K562 (cell line): Measurements from ENCODE around the gene RNU6-8. TPM values are rescaled to one million over a fixed set of nuclear protein-coding genes. Genes with fewer than 3 reads are reported as not detected.

Experiments
- ATAC-seq: fragments of 200-7000 bp; cut with Tn5 transposase; 3 replicates; pipeline ENCODE4 v1.9.1; 2020; ENCODE audit warnings: moderate library complexity
- BruUV-seq: library from RNA; stranded (reverse); fragments of 400-500 nt; replicated peaks from 2 replicates; lab custom pipeline; 2021; lab: Mats Ljungman, UMichigan
- CTCF ChIA-PET: fragments of 300-600 bp; formaldehyde crosslinking; extraction: SDS; loops from one replicate; lab custom pipeline; 2021; ENCODE audit warnings: low intra/inter-chr PET ratio; lab: Yijun Ruan, JAX
- POLR2A ChIA-PET: fragments of 300-600, 350-650 bp; sonication (Branson Sonifier 250); formaldehyde crosslinking; extraction: SDS; loops from one replicate; lab custom pipeline; 2021; ENCODE audit warnings: antibody characterized with exemption, inconsistent platforms; lab: Yijun Ruan, JAX
- DNase-seq, 4 experiments: peaks; one replicate each; pipeline versions ENCODE4 v3.0.0 to v3.0.0-alpha.2; 2011 to 2018; ENCODE audit warnings: low spot score in 3 of 4, mixed read lengths in 3 of 4; ENCODE audit errors: extremely low read depth in 1 of 4
- FAIRE-seq: peaks from 2 replicates; lab custom pipeline; 2011; peaks lifted over from hg19 to GRCh38; lab: Jason Lieb, UNC
- H2AFZ ChIP-seq: 2 replicates; pipeline ENCODE4 v1.6.0; 2011; ENCODE audit warnings: low read depth, low read length, control low read depth, inconsistent platforms
- H3K27ac ChIP-seq: fragments of 200-600 bp; 3 replicates; pipeline ENCODE4 v1.8.0; 2011; ENCODE audit warnings: low read depth, mild to moderate bottlenecking, control low read depth, inconsistent platforms, low read length, moderate library complexity, mixed read lengths; ENCODE audit errors: extremely low read depth
- H3K27me3 ChIP-seq, 2 experiments: fragments of 300-600 bp in 1 of 2; 2 replicates in 1 of 2; 3 replicates in 1 of 2; pipeline versions ENCODE4 v1.6.0 to v1.8.0; 2011; ENCODE audit warnings: inconsistent platforms in 2 of 2, low read length in 2 of 2, mild to moderate bottlenecking in 1 of 2, mixed read lengths in 1 of 2, moderate library complexity in 1 of 2; ENCODE audit not compliant: control insufficient read depth in 2 of 2, insufficient read depth in 2 of 2
- H3K36me3 ChIP-seq: fragments of 300-600 bp; 3 replicates; pipeline ENCODE4 v1.8.0; 2011; ENCODE audit warnings: mild to moderate bottlenecking, low read length, inconsistent platforms; ENCODE audit not compliant: control insufficient read depth, insufficient read depth
- H3K4me1 ChIP-seq, 2 experiments: fragments of 200-600 bp in 1 of 2; replicated peaks in 1 of 2; 2 replicates in 1 of 2; 3 replicates in 1 of 2; pipeline versions ENCODE4 v1.5.1 to v1.8.0; 2011; ENCODE audit warnings: inconsistent platforms in 2 of 2, low read length in 2 of 2, mild to moderate bottlenecking in 1 of 2, mixed read lengths in 1 of 2, moderate library complexity in 1 of 2; ENCODE audit not compliant: control insufficient read depth in 2 of 2, insufficient read depth in 2 of 2
- H3K4me2 ChIP-seq: 2 replicates; pipeline ENCODE4 v1.6.1; 2011; ENCODE audit warnings: low read length, control low read depth, inconsistent platforms, mixed read lengths; ENCODE audit not compliant: insufficient read depth
- H3K4me3 ChIP-seq: fragments of 200-600 bp; sonication (generic), shearing (Covaris generic); 2 replicates; pipeline ENCODE4 v1.5.1; 2016; ENCODE audit warnings: control low read depth, inconsistent platforms
- H3K79me2 ChIP-seq: fragments of 200-600 bp; 3 replicates; pipeline ENCODE4 v1.8.0; 2011; ENCODE audit warnings: low read length, inconsistent platforms; ENCODE audit not compliant: control insufficient read depth, insufficient read depth
- H3K9ac ChIP-seq, 2 experiments: 2 replicates each; pipeline versions ENCODE4 v1.6.0 to v1.6.1; 2011; ENCODE audit warnings: low read depth in 2 of 2, low read length in 2 of 2, control low read depth in 1 of 2, inconsistent platforms in 1 of 2, mild to moderate bottlenecking in 1 of 2, mixed read lengths in 1 of 2; ENCODE audit not compliant: insufficient read depth in 1 of 2
- H3K9me1 ChIP-seq: one replicate; pipeline ENCODE4 v1.6.0; 2011; ENCODE audit warnings: inconsistent platforms, mild to moderate bottlenecking, low read length, moderate library complexity; ENCODE audit not compliant: control insufficient read depth, insufficient read depth
- H3K9me3 ChIP-seq: replicated peaks from 2 replicates; pipeline ENCODE4 v1.5.1; 2011; ENCODE audit warnings: low read depth, low read length, inconsistent platforms; ENCODE audit not compliant: control insufficient read depth, insufficient read depth
- H4K20me1 ChIP-seq: replicated peaks from 2 replicates; pipeline ENCODE4 v1.6.1; 2011; ENCODE audit warnings: low read length, inconsistent platforms, mixed read lengths; ENCODE audit not compliant: control insufficient read depth, insufficient read depth
- ATF1 ChIP-seq, 2 experiments: fragments of 450-650 bp in 1 of 2; IDR thresholded peaks; 2 replicates each; pipeline ENCODE4 v1.6.1; 2016; ENCODE audit warnings: missing compliant biosample characterization in 1 of 2, missing genetic modification characterization in 1 of 2
- CBFA2T3 ChIP-seq: fragments of 450-650 bp; IDR thresholded peaks from 2 replicates; pipeline ENCODE4 v1.6.1; 2017
- CBFB ChIP-seq: sonication (generic); formaldehyde crosslinking; IDR thresholded peaks from 2 replicates; pipeline ENCODE4 v1.4.0; 2020; ENCODE audit warnings: mild to moderate bottlenecking, missing genetic modification reagents
- FOS ChIP-seq: IDR thresholded peaks from 3 replicates; pipeline ENCODE4 v1.6.1; 2011; ENCODE audit not compliant: insufficient read length; ENCODE audit errors: extremely low read depth
- FOXA1 ChIP-seq: fragments of 450-650 bp; IDR thresholded peaks from 2 replicates; pipeline ENCODE4 v1.6.1; 2016; ENCODE audit warnings: mild to moderate bottlenecking, borderline replicate concordance
- HSF4 ChIP-seq: fragments of 250-450 bp; sonication (Bioruptor Pico); IDR thresholded peaks from 2 replicates; pipeline ENCODE4 v2.1.2; 2022; ENCODE audit warnings: mild to moderate bottlenecking, moderate library complexity, borderline replicate concordance
- ZNF12 ChIP-seq: sonication (generic); formaldehyde crosslinking; IDR thresholded peaks from 2 replicates; pipeline ENCODE4 v1.4.0; 2020; ENCODE audit warnings: mild to moderate bottlenecking, missing genetic modification reagents
- in situ Hi-C: fragments of 300-500 bp; cut with MboI; formaldehyde crosslinking; loops from 4 replicates; pipeline ENCODE4 v1.15.0; 2018; ENCODE audit warnings: inconsistent platforms, mixed read lengths
- intact Hi-C: fragments of 100-400 bp; cut with micrococcal nuclease; formaldehyde crosslinking; loops from 2 replicates; pipeline ENCODE4 v1.14.2; 2022
- polyA plus RNA-seq, 8 experiments: library from polyadenylated mRNA; depleted of rRNA in 4 of 8; stranded (reverse) in 5 of 8; unstranded in 3 of 8; fragments of >200 nt; fragmentation: Nextera tagmentation in 2 of 8; fragmentation: Illumina TruSeq in 1 of 8; extraction: Ambion mirVana in 2 of 8; extraction: Trizol in 1 of 8; gene quantifications; 2 replicates each; pipeline versions ENCODE4 v1.2.1 to v1.2.3, GENCODE V29; 2011 to 2014; ENCODE audit warnings: inconsistent platforms in 1 of 8, missing spikeins in 1 of 8
- total RNA-seq, 7 experiments: library from RNA; depleted of rRNA in 6 of 7; stranded (reverse); fragments of >200 nt in 6 of 7; fragmentation: Illumina TruSeq in 2 of 7; extraction: Trizol in 2 of 7; gene quantifications; 2 replicates each; pipeline versions ENCODE4 v1.2.1 to v1.2.3, GENCODE V29; 2011 to 2021; ENCODE audit warnings: low replicate concordance in 1 of 7
- TF ChIP-seq, protein P1 (sequence below), 3 experiments: fragments of 200-800 bp in 1 of 3; fragments of 250-450 bp in 1 of 3; fragments of 450-650 bp in 1 of 3; sonication (Bioruptor Pico) in 1 of 3; sonication (Bioruptor generic) in 1 of 3; formaldehyde crosslinking in 1 of 3; IDR thresholded peaks; 2 replicates each; pipeline versions ENCODE4 v1.6.1 to v1.8.0; 2016 to 2022; ENCODE audit warnings: mild to moderate bottlenecking in 2 of 3, missing genetic modification characterization in 2 of 3, missing compliant biosample characterization in 1 of 3, moderate library complexity in 1 of 3
- TF ChIP-seq, protein P2 (sequence below): fragments of 450-650 bp; IDR thresholded peaks from 2 replicates; pipeline ENCODE4 v1.6.1; 2016; ENCODE audit warnings: low read depth

Gene RNU6-8
- total and polyA plus RNA-seq, 9 of the 15 experiments (the other 6 are each of a cell fraction or from before 2014, with no cell fraction given): not detected

DNA sequence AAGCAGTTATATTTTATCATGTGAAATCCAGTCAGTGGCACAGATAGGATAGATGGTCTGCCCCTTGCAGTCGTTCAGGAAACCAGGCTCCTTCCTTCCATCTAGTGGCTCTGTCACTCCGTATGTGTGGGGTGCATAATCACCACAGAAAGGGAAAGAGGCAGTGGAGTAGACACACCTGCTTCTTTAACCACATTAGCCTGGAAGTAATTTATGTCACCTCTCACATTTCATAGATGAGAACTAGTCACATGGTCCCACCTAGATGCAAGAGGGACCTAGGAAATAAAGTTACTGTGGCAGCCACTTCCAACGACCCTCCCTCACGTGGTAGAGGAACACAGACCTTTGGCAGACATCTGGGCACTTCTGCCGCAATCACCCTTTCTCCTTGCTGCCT lies 14.2 kb upstream of the RNU6-8 start (continued):
- TF ChIP-seq, protein P1, sequence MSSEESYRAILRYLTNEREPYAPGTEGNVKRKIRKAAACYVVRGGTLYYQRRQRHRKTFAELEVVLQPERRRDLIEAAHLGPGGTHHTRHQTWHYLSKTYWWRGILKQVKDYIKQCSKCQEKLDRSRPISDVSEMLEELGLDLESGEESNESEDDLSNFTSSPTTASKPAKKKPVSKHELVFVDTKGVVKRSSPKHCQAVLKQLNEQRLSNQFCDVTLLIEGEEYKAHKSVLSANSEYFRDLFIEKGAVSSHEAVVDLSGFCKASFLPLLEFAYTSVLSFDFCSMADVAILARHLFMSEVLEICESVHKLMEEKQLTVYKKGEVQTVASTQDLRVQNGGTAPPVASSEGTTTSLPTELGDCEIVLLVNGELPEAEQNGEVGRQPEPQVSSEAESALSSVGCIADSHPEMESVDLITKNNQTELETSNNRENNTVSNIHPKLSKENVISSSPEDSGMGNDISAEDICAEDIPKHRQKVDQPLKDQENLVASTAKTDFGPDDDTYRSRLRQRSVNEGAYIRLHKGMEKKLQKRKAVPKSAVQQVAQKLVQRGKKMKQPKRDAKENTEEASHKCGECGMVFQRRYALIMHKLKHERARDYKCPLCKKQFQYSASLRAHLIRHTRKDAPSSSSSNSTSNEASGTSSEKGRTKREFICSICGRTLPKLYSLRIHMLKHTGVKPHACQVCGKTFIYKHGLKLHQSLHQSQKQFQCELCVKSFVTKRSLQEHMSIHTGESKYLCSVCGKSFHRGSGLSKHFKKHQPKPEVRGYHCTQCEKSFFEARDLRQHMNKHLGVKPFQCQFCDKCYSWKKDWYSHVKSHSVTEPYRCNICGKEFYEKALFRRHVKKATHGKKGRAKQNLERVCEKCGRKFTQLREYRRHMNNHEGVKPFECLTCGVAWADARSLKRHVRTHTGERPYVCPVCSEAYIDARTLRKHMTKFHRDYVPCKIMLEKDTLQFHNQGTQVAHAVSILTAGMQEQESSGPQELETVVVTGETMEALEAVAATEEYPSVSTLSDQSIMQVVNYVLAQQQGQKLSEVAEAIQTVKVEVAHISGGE (CRISPR knock-in tag; IDR thresholded peaks at IDR 0.05): no peak
- TF ChIP-seq ATF1 (CRISPR knock-in tag; IDR thresholded peaks at IDR 0.05): no peak
- TF ChIP-seq ATF1 (tag; IDR thresholded peaks at IDR 0.05): no peak
- TF ChIP-seq FOXA1: no peak

DNA sequence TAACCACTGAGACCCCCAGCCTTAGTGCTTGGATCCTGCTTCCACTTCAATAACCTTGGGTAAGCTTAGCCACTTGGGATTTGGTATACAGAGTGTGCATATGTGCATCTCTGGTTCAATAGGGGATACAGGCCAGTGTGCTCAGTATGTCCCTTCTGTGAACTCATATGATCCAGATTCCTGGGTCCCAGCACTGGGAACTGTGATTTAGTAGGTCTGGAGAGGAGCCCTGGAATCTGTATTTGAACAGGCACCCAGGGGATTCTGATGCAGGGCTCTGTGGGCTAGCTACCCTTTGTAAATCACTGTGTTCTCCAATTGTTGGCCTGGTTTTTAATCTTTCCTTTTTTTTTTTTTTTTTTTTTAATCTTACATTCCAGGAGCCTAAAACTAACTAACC lies 9.8 kb upstream of the RNU6-8 start:
- H3K27ac ChIP-seq: no peak overlapping the region
- no peaks in the 10 kb centered on the region for H3K9me1 ChIP-seq
- intact Hi-C loops: no loop called here
- ATAC-seq: no peak
- no peak overlapping the region for H3K9ac ChIP-seq
- no peak for FAIRE-seq
- no TSS peak for BruUV-seq
- no peaks in the 10 kb centered on the region for H3K27me3 ChIP-seq
- no peaks in the 10 kb centered on the region for H3K79me2 ChIP-seq
- no peaks in the 10 kb centered on the region; a peak in 1 of 5 replicates for H3K4me1 ChIP-seq
- H3K4me2 ChIP-seq: no peak overlapping the region
- ChIA-PET CTCF (no interaction called here), POLR2A (interaction anchor here (0.7 to 0.9 kb wide), 2 partner anchors 238 to 243 kb away, joined by 3 read pairs; no protein-coding TSS in a partner anchor)
- in situ Hi-C loops: no loop called here
- no peaks in the 10 kb centered on the region for H4K20me1 ChIP-seq
- H3K4me3 ChIP-seq: no peak overlapping the region
- H2AFZ ChIP-seq: no peak overlapping the region
- H3K36me3 ChIP-seq: no peaks in the 10 kb centered on the region
- H3K9me3 ChIP-seq: no peaks in the 10 kb centered on the region
- no peak for DNase-seq
- no peak for TF ChIP-seq CBFB
- TF ChIP-seq ZNF12: no peak
- peak; percentile 23 for TF ChIP-seq FOS
- TF ChIP-seq, protein P2, sequence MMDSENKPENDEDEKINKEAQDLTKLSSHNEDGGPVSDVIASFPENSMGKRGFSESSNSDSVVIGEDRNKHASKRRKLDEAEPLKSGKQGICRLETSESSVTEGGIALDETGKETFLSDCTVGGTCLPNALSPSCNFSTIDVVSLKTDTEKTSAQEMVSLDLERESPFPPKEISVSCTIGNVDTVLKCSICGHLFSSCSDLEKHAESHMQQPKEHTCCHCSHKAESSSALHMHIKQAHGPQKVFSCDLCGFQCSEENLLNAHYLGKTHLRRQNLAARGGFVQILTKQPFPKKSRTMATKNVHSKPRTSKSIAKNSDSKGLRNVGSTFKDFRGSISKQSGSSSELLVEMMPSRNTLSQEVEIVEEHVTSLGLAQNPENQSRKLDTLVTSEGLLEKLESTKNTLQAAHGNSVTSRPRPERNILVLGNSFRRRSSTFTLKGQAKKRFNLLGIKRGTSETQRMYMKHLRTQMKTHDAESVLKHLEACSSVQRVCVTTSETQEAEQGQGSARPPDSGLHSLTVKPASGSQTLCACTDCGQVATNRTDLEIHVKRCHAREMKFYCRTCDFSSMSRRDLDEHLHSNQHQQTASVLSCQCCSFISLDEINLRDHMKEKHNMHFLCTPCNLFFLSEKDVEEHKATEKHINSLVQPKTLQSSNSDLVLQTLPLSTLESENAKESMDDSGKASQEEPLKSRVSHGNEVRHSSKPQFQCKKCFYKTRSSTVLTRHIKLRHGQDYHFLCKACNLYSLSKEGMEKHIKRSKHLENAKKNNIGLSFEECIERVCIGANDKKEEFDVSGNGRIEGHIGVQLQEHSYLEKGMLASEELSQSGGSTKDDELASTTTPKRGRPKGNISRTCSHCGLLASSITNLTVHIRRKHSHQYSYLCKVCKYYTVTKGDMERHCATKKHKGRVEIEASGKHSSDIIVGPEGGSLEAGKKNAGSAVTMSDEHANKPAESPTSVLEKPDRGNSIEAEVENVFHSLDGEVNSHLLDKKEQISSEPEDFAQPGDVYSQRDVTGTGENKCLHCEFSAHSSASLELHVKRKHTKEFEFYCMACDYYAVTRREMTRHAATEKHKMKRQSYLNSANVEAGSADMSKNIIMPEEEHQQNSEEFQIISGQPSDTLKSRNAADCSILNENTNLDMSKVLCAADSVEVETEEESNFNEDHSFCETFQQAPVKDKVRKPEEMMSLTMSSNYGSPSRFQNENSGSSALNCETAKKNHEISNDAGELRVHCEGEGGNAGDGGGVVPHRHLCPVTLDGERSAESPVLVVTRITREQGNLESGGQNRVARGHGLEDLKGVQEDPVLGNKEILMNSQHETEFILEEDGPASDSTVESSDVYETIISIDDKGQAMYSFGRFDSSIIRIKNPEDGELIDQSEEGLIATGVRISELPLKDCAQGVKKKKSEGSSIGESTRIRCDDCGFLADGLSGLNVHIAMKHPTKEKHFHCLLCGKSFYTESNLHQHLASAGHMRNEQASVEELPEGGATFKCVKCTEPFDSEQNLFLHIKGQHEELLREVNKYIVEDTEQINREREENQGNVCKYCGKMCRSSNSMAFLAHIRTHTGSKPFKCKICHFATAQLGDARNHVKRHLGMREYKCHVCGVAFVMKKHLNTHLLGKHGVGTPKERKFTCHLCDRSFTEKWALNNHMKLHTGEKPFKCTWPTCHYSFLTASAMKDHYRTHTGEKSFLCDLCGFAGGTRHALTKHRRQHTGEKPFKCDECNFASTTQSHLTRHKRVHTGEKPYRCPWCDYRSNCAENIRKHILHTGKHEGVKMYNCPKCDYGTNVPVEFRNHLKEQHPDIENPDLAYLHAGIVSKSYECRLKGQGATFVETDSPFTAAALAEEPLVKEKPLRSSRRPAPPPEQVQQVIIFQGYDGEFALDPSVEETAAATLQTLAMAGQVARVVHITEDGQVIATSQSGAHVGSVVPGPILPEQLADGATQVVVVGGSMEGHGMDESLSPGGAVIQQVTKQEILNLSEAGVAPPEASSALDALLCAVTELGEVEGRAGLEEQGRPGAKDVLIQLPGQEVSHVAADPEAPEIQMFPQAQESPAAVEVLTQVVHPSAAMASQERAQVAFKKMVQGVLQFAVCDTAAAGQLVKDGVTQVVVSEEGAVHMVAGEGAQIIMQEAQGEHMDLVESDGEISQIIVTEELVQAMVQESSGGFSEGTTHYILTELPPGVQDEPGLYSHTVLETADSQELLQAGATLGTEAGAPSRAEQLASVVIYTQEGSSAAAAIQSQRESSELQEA: no peak
- peak; percentile 71 for TF ChIP-seq CBFA2T3
- no peak for TF ChIP-seq HSF4 (CRISPR knock-in tag)
